ENCODE data around the gene FANK1.

FANK1 gene

DNA sequence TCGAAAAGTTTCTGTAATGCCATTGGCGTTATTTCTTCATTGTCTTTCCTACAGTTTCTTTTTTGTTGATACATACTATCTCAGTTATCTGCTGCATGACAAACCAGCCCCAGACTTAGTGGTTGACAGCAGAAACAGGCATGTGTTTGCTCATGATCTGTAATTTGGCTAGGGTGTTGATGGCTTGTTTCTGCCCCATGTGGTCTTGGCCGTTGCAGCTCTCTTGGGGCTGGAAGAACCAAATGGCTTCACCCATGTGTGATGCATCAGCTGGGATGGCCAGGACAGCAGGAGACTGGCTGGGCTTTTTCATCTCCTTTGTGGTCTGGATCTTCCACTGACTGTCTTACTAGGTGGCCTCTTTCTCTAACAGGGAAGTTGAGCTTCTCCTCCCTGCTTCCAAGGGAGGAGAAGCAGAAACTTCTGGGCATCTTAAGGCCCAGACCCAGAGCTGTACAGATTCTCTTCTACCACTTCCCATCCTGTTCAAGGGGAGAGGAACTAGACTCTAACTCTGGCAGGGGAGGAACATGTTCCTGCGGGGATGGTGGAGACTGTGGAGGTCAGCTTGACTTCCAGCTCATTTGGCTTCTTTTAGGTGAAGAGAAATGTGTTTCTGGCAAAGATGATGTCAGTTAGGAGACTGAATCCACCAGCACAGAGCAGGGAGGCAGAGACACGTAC, 89.3 kb downstream of the FANK1 start:
- DNase-seq (ENCODE audit: low spot score), result no peak

GRCh38 chr10:125989791-125990190, 93.4 kb downstream of the FANK1 start:
- DNase-seq (ENCODE audit: low spot score), result no peak

DNA sequence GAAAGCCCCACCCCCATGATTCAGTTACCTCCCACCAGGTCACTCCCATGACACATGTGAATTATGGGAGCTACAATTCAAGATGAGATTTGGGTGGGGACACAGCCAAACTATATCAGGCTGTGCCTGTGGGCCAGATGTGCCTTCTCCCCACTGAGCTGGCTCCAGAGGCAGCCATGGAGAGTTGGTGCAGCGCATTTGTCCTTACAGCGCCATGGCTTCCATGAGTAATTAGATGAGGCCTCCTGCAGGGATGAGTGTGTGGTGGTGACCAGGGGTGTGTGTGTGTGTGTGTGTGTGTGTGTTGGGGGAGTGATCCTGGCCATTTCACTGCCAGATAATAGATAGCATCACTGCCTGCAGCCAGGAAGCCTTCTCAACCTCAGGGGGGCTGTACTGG, 94.6 kb downstream of the FANK1 start:
- no peak for DNase-seq (ENCODE audit: low spot score)

- DNase-seq (ENCODE audit: low spot score), result no peak
These were observed 95.0 kb downstream of the FANK1 start for GRCh38 chr10:125991392-125991791.

- no peak for DNase-seq (ENCODE audit: low spot score)
These were observed 95.9 kb downstream of the FANK1 start for GRCh38 chr10:125992254-125992653.

DNA sequence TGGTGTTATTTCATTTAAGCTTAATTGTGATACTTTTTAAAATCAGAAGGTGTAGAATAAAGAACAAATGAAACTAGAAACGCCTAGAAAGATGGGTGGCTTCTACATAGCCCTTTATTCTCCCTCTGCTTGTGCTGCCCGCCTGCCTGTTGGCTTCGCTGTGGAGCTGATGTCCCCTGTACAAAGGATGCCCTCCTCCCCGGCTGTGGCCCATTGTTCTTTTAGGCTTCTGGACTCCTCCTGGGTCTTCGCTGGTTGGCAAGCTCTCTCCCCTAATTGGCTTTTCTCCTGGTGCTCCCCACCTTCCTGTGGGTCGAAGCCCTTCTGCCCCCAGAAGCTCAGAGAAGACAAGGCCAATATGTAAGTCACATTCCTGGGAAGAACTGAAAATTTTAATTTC, 98.2 kb downstream of the FANK1 start:
- no peak for DNase-seq (ENCODE audit: low spot score)

DNA sequence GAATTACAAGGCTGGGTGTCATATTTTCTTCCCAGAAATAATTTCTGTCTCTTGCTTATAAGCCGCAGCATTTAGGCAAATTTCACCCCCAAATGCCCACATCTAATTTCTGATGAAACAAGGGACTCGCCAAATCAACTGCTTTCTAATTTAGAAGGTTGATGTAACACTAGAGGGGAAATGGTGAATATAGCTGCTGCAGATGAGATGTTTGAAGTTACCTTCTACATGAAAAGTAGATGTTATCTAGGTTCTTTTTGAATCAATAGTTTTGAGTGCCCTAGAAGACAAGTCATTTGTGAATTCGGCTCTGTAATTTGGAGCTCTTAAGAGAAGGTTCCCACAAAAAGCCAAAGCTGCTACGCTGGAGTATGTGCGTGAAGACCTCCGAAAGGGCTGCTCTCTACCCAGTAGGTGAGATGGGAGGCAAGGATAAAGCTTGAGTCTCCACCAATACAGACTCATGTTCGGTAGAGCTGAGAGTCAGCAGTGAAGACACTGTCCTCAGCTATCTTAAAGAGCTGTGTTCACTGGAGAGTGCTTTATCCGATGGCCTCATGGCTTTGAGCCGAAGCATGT, 99.5 kb downstream of the FANK1 start:
- no peak for DNase-seq (ENCODE audit: low spot score)

DNA sequence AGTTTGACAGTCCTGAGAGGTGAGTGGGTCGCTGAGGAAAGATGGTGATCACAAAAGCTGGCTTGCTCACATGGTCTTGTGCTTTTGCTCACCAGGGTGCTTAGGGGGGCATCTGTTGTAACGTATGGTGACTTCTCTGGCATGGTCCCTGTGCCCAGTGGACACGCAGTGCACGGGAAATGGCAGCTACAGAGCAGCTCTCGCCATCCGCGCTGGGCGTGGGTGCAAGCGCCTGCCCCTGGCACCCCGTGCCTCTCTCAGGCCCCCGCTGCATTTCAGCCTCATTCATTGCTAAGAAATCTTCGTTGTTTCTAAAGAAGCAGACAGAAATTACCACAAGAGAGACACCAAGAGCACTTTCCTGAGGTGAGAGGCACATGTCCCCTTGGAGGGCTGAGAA, 101.2 kb downstream of the FANK1 start:
- no peak for DNase-seq (ENCODE audit: low spot score)

GRCh38 chr10:125999694-126000093, 103.3 kb downstream of the FANK1 start:
- no peak for DNase-seq (ENCODE audit: low spot score)

GRCh38 chr10:126001576-126001975, 105.2 kb downstream of the FANK1 start:
- DNase-seq (ENCODE audit: low spot score), result no peak

- no peak for DNase-seq (ENCODE audit: low spot score)
These were observed 108.4 kb downstream of the FANK1 start for GRCh38 chr10:126004752-126005151.

DNA sequence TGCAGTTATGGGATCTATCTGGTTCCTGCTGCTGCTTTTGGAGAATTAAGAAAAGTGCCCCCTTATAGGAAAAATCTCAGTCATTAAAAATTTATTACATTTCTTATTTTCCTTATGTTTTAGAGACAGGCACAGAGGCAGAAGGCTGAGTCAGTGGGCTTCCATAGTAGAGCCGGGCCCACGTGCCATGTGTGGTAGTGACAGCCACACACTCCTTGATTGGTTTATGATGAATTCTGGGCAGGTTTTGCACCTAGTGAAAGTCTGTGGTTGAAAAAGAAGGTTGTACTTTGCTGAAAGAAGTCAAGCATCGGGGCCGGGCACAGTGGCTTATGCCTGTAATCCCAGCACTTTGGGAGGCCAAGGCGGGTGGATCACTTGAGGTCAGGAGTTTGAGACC, 109.9 kb downstream of the FANK1 start:
- no peak for DNase-seq (ENCODE audit: low spot score)

- no peak for DNase-seq (ENCODE audit: low spot score)
These were observed 110.5 kb downstream of the FANK1 start for GRCh38 chr10:126006906-126007305.

DNA sequence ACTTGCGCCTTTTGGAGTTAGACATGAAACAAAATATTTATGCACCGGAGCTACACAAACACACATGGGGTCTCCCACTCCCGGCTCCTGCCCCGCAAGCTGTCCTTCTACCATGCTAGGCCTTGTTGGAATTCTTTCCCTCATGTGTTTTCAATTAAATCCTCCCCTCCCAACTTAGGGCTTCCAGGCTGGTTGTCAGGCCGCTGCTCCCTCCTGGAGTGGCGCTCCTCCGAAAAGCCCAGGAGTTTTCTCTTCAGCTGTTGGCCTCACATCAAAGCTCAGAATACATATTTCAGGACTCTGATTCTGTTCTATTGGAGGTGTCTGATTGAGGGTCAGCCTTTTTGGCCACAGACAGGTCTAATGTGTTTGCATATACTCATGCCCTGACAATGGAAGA, 113.3 kb downstream of the FANK1 start:
- no peak for DNase-seq (ENCODE audit: low spot score)

- DNase-seq (ENCODE audit: low spot score), result no peak
These were observed 115.6 kb downstream of the FANK1 start for GRCh38 chr10:126011995-126012394.

DNA sequence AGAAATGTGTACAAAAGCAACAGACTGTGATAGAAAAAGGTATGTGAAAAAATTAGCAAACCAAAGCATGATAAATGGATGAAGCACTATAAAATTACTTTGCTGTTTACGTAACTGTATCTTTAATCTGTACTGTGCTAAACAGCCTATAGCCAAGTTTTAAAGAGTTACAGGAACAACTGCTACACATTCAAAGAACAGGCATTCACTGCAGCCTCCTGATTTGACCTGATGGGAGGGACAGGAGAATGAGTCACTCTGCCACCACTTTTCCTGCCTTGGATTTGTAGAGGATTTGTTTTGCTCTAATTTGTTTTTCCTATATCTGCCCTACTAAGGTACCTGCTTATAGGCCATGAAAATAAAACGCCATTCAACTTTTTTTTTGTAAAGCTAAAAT, 116.1 kb downstream of the FANK1 start:
- no peak for DNase-seq (ENCODE audit: low spot score)

- peak; percentile 69 for DNase-seq (ENCODE audit: low spot score)
These were observed 117.3 kb downstream of the FANK1 start for GRCh38 chr10:126013489-126014281.

GRCh38 chr10:126014309-126014708, 117.9 kb downstream of the FANK1 start:
- DNase-seq (ENCODE audit: low spot score), result no peak

DNA sequence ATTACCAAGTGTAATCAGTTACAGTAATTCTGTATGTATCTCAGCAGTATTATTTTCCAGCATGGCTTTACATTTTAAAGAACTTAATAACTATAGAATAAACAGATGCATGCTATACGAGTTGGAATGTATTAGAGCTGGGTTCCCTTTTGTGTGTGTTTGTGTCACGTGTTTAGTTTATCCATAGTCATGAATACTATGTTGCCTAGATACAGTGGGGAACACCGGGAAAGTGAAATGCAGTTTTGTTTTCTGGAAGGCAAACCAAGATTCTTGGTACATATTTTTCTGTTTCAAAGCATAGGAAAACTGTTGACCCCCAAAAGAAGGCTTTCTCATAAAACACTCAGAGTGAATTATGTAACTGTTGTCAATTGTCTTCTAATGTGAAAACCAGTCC, 119.0 kb downstream of the FANK1 start:
- DNase-seq (ENCODE audit: low spot score), result no peak

DNA sequence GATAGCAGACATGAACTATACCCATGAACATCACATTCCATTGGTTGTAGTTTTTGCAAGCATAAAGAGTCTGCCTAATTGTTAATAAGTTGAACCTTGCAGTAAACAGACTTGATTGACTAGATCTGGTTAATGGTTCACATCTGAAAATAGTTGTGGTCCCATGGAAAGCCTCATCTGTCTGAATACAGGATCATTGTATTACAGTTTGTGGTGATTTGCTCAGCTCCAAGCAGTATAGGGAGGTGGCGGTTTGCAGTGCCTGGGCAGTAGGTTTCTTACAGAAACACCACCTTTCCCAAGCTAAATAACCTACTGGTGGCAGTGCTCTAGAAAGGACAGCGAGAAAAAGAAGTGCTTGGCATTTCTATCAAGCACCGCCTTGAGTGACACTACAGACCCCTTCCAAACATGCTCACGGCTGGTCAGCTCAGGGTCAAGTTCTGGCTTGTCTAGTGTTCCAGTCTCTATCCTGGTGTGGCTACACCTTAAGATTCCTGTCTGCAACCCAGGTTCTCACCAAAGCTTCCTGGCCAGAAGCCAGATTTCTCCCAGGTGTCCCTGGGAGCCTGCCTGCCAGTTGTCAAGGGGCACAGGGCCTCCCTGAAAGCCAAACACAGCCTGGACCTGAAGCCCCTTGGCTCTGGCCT, 119.9 kb downstream of the FANK1 start:
- DNase-seq (ENCODE audit: low spot score), result no peak

GRCh38 chr10:126016882-126017281, 120.5 kb downstream of the FANK1 start:
- no peak for DNase-seq (ENCODE audit: low spot score)

- DNase-seq (ENCODE audit: low spot score), result no peak
These were observed 121.7 kb downstream of the FANK1 start for GRCh38 chr10:126017961-126018560.
